KOPT-K1 (cell line): ENCODE measurements around the gene ANAPC4.
"Not testable (repeated sequence)": the region's sequence is repeated elsewhere in the genome, so short reads cannot be mapped to it uniquely, and the experiment has no call there.

Source experiments
- H3K27ac ChIP-seq: fragments of 200-600 bp; sonication (generic); 2 replicates; pipeline ENCODE4 v1.5.1; 2016; ENCODE audit warnings: antibody characterized with exemption, mild to moderate bottlenecking, low read depth, low read length; ENCODE audit not compliant: poor library complexity, severe bottlenecking
- H3K36me3 ChIP-seq: fragments of 200-600 bp; sonication (generic); 2 replicates; pipeline ENCODE4 v1.5.1; 2017; ENCODE audit warnings: antibody characterized with exemption, mild to moderate bottlenecking, low read length, moderate library complexity; ENCODE audit not compliant: insufficient read depth
- H3K9me3 ChIP-seq: fragments of 200-600 bp; sonication (generic); 2 replicates; pipeline ENCODE4 v1.5.1; 2017; ENCODE audit warnings: antibody characterized with exemption, low read length, mild to moderate bottlenecking; ENCODE audit not compliant: insufficient read depth, poor library complexity, severe bottlenecking

Gene ANAPC4

GRCh38 chr4:25361253-25361652, 15.8 kb upstream of the ANAPC4 start:
- H3K36me3 ChIP-seq, result peaks cover 31% of the 10 kb centered on the region
- H3K27ac ChIP-seq, result no peak overlapping the region

DNA sequence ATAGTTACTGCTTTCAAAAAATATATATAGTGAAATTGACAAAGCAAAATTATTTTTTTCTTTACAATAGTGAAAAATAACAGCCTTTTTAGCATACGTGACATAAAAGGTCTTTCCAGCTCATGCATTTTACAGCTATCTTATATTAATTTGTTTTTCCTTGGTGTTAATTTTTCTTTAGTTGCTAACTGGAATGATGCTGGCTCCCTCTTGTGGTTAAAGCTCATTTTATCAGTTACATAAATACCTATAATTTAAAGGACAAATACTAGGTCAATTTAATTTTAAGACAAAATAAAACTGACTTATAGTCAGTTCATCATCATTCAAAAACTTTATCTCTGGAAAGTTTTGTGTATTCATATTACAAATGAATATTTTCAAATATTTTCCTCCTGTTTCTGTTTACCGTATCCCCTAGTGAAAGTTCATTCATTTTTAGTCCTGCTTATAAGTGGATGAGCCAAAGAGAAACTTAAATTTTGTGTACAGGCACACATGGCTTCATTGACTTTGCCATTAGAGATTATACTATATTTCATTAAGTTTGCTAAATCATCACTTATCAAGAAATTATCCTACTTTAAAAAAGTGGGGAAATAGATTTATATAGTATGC, 9.9 kb upstream of the ANAPC4 start:
- H3K36me3 ChIP-seq, result peaks cover 18% of the 10 kb centered on the region
- H3K9me3 ChIP-seq, result no peaks in the 10 kb centered on the region
- no peak overlapping the region for H3K27ac ChIP-seq

More at GRCh38 chr4:25361253-25361652, 15.8 kb upstream of the ANAPC4 start:
- peaks cover 19% of the 10 kb centered on the region for H3K9me3 ChIP-seq

GRCh38 chr4:25367877-25368276, 9.2 kb upstream of the ANAPC4 start:
- Histone ChIP-seq H3K9me3 (no peaks in the 10 kb centered on the region), H3K36me3 (peaks cover 18% of the 10 kb centered on the region), H3K27ac (no peak overlapping the region)

- H3K9me3 ChIP-seq, result no peaks in the 10 kb centered on the region
- peaks cover 19% of the 10 kb centered on the region for H3K36me3 ChIP-seq
- H3K27ac ChIP-seq, result no peak overlapping the region
Measured at GRCh38 chr4:25368315-25368714, 8.7 kb upstream of the ANAPC4 start.

- no peak overlapping the region for H3K27ac ChIP-seq
- H3K9me3 ChIP-seq, result no peaks in the 10 kb centered on the region
- H3K36me3 ChIP-seq, result peaks cover 13% of the 10 kb centered on the region
Measured at GRCh38 chr4:25370242-25370641, 6.8 kb upstream of the ANAPC4 start.

- H3K27ac ChIP-seq, H3K9me3 ChIP-seq: not testable (repeated sequence)
- H3K36me3 ChIP-seq, result peaks cover 12% of the 10 kb centered on the region
Measured at GRCh38 chr4:25372549-25372948, 4.5 kb upstream of the ANAPC4 start.

DNA sequence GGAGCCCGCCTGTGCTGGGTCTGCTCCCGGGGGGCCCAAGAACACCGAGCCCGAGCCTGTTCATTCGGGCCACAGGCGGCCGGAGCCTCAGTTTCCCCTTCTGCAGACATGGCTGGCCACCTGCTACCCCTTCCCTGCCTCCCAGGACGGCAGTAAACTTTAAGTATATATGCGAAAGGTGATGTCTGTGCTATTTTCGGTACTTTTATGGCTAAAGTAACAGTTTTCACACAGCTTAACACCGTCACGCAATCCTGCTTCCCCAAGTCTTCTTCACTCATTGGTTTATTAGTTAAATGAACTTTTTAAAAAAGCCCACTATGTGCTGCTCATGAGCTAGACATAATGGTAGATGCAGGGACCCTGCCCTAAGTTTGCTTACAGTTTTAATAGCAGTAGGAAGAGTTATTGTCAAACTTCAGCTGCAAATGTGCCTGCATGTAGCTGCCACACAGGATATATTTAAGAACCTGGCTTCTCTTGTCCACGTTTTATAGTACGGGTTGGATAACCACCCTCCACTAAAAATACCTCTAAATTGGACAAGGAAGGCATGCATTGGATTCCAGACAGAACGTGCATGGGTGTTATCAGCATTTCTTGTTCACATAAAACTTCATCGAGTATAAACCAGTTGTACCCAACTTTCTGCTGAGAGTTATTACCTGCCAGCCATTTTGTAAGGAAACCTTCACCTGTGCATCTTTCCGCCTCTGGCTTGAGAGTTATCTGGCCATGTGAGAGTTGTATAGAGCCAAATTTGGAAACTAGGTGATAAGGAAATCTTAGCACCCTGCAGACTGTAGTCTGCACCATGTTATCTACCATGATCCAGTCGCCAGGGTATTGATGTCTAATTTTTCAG, 741 bp downstream of the ANAPC4 start:
- peak overlapping the region; percentile 72 for H3K27ac ChIP-seq
- H3K9me3 ChIP-seq, result no peaks in the 10 kb centered on the region
- H3K36me3 ChIP-seq, result peaks cover 39% of the 10 kb centered on the region

- H3K27ac ChIP-seq, result peak overlapping the region; percentile 72
- H3K36me3 ChIP-seq, result peaks cover 42% of the 10 kb centered on the region
- no peaks in the 10 kb centered on the region for H3K9me3 ChIP-seq
Measured at GRCh38 chr4:25378437-25378743, 1.3 kb downstream of the ANAPC4 start.

GRCh38 chr4:25379591-25379990, 2.5 kb downstream of the ANAPC4 start:
- Histone ChIP-seq H3K36me3 (peaks cover 52% of the 10 kb centered on the region), H3K9me3 (no peaks in the 10 kb centered on the region)

GRCh38 chr4:25383647-25384046, 6.6 kb downstream of the ANAPC4 start:
- H3K27ac ChIP-seq, result no peak overlapping the region
- no peaks in the 10 kb centered on the region for H3K9me3 ChIP-seq
- H3K36me3 ChIP-seq, result peaks cover 92% of the 10 kb centered on the region

More at GRCh38 chr4:25379591-25379990, 2.5 kb downstream of the ANAPC4 start:
- no peak overlapping the region for H3K27ac ChIP-seq

DNA sequence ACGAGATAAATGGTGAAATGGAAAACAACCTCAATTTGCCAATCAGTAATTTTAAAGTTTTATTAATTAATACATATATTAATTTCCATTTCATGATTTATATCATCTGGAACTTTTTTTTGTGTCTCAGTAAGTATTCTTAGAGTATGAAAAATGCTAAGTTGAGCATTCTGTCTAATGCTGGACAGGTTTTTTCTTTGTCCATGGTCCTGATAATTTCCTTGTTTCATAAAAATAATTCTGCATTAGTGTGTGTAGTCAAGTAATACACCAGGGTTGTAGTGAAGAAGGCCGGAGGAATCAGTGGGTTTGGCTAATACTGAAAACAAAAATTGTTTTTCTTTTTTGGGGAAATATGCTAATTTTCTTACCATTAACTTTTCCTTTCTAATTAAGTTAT, 9.9 kb downstream of the ANAPC4 start:
- Histone ChIP-seq H3K36me3 (peaks cover 97% of the 10 kb centered on the region), H3K9me3 (no peaks in the 10 kb centered on the region), H3K27ac (no peak overlapping the region)

DNA sequence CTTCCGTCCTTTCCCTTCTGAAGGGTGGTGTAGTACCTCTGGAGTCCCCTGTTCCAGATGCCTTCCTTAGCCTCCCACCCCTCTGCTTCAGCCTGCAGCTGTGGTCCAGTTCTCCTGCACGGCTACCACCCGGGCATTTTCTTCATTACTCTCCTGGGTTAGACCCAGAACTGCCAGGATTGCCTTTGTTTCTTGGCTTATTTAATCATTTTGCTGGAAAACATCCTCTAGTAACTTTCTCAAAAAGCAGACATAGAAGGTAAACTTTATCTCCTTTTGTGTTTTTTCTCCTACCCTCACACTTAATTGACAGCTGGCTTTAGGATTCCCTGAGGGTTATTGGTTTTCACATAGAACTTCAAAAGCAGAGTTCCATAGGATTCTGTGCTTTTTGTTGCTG, 20.2 kb downstream of the ANAPC4 start:
- no peak overlapping the region for H3K27ac ChIP-seq
- peaks cover 14% of the 10 kb centered on the region for H3K9me3 ChIP-seq
- peaks cover 99% of the 10 kb centered on the region for H3K36me3 ChIP-seq

DNA sequence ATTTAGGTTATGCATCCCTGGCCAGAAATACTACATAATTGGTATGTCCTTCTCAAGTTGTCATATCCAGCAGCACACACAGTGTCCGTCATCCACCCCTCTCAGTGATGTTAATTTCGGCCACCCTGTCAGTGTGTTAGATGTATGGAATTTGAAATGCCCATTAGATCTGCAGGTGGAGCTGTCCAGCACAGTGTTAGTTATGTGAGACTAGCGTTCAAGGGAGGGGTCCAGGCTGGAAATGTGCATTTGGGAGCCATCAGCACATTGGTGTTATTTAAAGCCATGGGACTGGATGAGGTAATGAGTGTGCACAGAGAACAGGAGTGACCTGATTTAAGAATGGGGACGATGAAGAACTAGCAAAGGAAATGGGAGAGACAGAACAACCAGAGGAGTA, 22.4 kb downstream of the ANAPC4 start:
- H3K36me3 ChIP-seq, result peaks cover 100% of the 10 kb centered on the region
- H3K9me3 ChIP-seq, result peaks cover 14% of the 10 kb centered on the region
- H3K27ac ChIP-seq, result no peak overlapping the region

GRCh38 chr4:25401066-25401465, 24.0 kb downstream of the ANAPC4 start:
- H3K27ac ChIP-seq, result no peak overlapping the region
- peaks cover 10% of the 10 kb centered on the region for H3K9me3 ChIP-seq
- H3K36me3 ChIP-seq, result peaks cover 100% of the 10 kb centered on the region

DNA sequence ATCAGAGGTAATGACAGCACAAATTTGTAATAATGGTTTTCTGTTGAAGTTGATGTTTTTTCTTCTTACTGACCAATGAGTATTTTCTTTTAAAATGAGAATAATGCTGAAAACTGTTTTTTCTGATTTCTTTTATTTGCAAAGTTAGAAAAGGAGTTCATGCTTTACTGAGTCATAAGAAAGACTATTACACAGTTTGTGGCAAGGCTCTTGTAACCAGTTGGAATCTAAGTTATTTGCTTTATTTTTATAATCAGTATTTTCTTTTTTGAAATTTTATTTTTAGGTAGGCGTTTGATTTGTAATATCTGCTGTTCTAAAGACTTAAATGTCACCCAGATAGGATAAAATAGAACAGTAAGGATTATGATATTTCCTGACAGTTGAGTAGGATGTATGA, 25.5 kb downstream of the ANAPC4 start:
- peaks cover 100% of the 10 kb centered on the region for H3K36me3 ChIP-seq
- H3K27ac ChIP-seq, result no peak overlapping the region
- H3K9me3 ChIP-seq, result no peaks in the 10 kb centered on the region

DNA sequence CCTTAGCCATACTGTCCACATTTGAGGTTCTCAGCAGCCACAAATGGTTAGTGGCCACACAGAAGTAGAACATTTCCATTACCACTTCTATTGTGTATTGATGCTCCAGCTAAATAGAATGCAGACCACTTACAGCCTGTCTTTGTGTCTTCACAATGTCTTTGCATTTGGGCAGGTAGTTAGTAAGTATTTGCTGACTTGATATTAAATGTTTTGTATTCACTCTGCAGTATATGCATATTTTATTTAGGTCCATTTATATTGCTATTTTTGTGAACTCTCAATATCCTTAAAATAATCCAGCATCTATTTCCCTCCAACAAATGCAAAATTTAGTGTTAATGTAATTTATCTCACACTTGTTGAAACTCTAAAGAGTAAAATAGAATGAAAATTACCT, 26.6 kb downstream of the ANAPC4 start:
- Histone ChIP-seq H3K36me3 (peaks cover 100% of the 10 kb centered on the region), H3K9me3 (no peaks in the 10 kb centered on the region), H3K27ac (no peak overlapping the region)
